Measurements from ENCODE around the gene VRTN. TPM values are rescaled to one million over a fixed set of nuclear protein-coding genes. Genes with fewer than 3 reads are reported as not detected.
"Not testable (repeated sequence)": the region's sequence is repeated elsewhere in the genome, so short reads cannot be mapped to it uniquely, and the experiment has no call there.

Gene VRTN
- total RNA-seq, 1 donor from 2014 or later = not detected

- no peak for TF ChIP-seq CTCF (conservative IDR thresholded peaks at IDR 0.05)
- no peaks in the 10 kb centered on the region for H3K36me3 Mint-ChIP-seq
- no peaks in the 10 kb centered on the region for H3K4me1 Mint-ChIP-seq (ENCODE audit: unreplicated experiment)
- no peak overlapping the region for H3K4me3 Mint-ChIP-seq
- peaks cover 6% of the 10 kb centered on the region for H3K27me3 Mint-ChIP-seq
- no peak for DNase-seq (ENCODE audit: extremely low spot score, unreplicated experiment)
- no peak overlapping the region for H3K27ac Mint-ChIP-seq
- H3K9me3 Mint-ChIP-seq = no peaks in the 10 kb centered on the region
Measured at GRCh38 chr14:74380172-74380571, 31.9 kb downstream of the VRTN start.

GRCh38 chr14:74380845-74381244 lies 32.6 kb downstream of the VRTN start:
- Mint-ChIP-seq H3K27me3 (peaks cover 6% of the 10 kb centered on the region), H3K4me1 (ENCODE audit: unreplicated experiment) (no peaks in the 10 kb centered on the region), H3K27ac (no peak overlapping the region), H3K4me3 (no peak overlapping the region), H3K36me3 (no peaks in the 10 kb centered on the region), H3K9me3 (no peaks in the 10 kb centered on the region)
- no peak for DNase-seq (ENCODE audit: extremely low spot score, unreplicated experiment)
- TF ChIP-seq CTCF (conservative IDR thresholded peaks at IDR 0.05) = no peak

GRCh38 chr14:74381571-74381970 lies 33.3 kb downstream of the VRTN start:
- H3K27ac Mint-ChIP-seq; H3K9me3 Mint-ChIP-seq; H3K4me1 Mint-ChIP-seq (ENCODE audit: unreplicated experiment); H3K36me3 Mint-ChIP-seq; DNase-seq (ENCODE audit: extremely low spot score, unreplicated experiment); H3K4me3 Mint-ChIP-seq: not testable (repeated sequence)
- H3K27me3 Mint-ChIP-seq = peaks cover 11% of the 10 kb centered on the region

- no peak overlapping the region for H3K4me3 Mint-ChIP-seq
- no peaks in the 10 kb centered on the region for H3K4me1 Mint-ChIP-seq (ENCODE audit: unreplicated experiment)
- H3K27ac Mint-ChIP-seq = no peak overlapping the region
- TF ChIP-seq CTCF (conservative IDR thresholded peaks at IDR 0.05) = no peak
- peaks cover 13% of the 10 kb centered on the region for H3K27me3 Mint-ChIP-seq
- H3K36me3 Mint-ChIP-seq = no peaks in the 10 kb centered on the region
- no peaks in the 10 kb centered on the region for H3K9me3 Mint-ChIP-seq
- no peak for DNase-seq (ENCODE audit: extremely low spot score, unreplicated experiment)
Measured at GRCh38 chr14:74382231-74382630, 34.0 kb downstream of the VRTN start.

GRCh38 chr14:74389980-74390379 lies 41.7 kb downstream of the VRTN start:
- H3K36me3 Mint-ChIP-seq = no peaks in the 10 kb centered on the region
- no peak overlapping the region for H3K27ac Mint-ChIP-seq
- no peak for TF ChIP-seq CTCF (conservative IDR thresholded peaks at IDR 0.05)
- H3K9me3 Mint-ChIP-seq = no peaks in the 10 kb centered on the region
- no peak for DNase-seq (ENCODE audit: extremely low spot score, unreplicated experiment)
- peaks cover 21% of the 10 kb centered on the region for H3K27me3 Mint-ChIP-seq
- no peak overlapping the region for H3K4me3 Mint-ChIP-seq
- H3K4me1 Mint-ChIP-seq (ENCODE audit: unreplicated experiment) = no peaks in the 10 kb centered on the region

- not testable (repeated sequence) for H3K36me3 Mint-ChIP-seq; H3K4me1 Mint-ChIP-seq (ENCODE audit: unreplicated experiment); DNase-seq (ENCODE audit: extremely low spot score, unreplicated experiment); H3K9me3 Mint-ChIP-seq; H3K27ac Mint-ChIP-seq; H3K4me3 Mint-ChIP-seq
- H3K27me3 Mint-ChIP-seq = peaks cover 21% of the 10 kb centered on the region
Measured at GRCh38 chr14:74390505-74390904, 42.2 kb downstream of the VRTN start.

- TF ChIP-seq CTCF (conservative IDR thresholded peaks at IDR 0.05) = no peak
- H3K9me3 Mint-ChIP-seq = no peaks in the 10 kb centered on the region
- no peak overlapping the region for H3K27ac Mint-ChIP-seq
- DNase-seq (ENCODE audit: extremely low spot score, unreplicated experiment) = no peak
- peaks cover 20% of the 10 kb centered on the region for H3K27me3 Mint-ChIP-seq
- H3K4me3 Mint-ChIP-seq = no peak overlapping the region
- no peaks in the 10 kb centered on the region for H3K36me3 Mint-ChIP-seq
- no peaks in the 10 kb centered on the region for H3K4me1 Mint-ChIP-seq (ENCODE audit: unreplicated experiment)
Measured at GRCh38 chr14:74391479-74391878, 43.2 kb downstream of the VRTN start.

Data from type B pancreatic cell (in vitro differentiated cells).